GM19395 (cell line): ENCODE data around the gene PIK3R5.

Experiments
- ATAC-seq: cut with Tn5 transposase; IDR thresholded peaks from one replicate; pipeline ENCODE4 v1.9.1; 2021; ENCODE audit warnings: mild to moderate bottlenecking, moderate library complexity; ENCODE audit not compliant: unreplicated experiment

PIK3R5 gene

DNA sequence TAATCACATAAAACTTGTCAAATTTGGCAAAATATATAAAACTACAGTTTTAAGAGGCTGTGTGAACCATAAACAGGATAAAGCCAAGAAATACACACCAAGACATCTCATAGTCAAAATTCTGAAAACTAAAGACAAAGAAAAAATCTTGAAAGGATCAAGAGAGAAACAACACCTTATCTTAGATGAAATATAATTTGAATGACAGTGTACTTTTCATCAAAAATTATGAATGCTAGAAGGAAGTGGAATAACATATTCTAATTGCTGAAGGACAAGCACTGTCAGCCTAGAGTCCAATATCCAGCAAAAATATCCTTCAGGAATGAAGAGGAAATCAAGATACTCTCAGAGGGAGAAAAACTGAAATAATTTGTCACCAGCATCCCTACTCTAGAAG is 37.2 kb downstream of the PIK3R5 start:
- no peak for ATAC-seq

DNA sequence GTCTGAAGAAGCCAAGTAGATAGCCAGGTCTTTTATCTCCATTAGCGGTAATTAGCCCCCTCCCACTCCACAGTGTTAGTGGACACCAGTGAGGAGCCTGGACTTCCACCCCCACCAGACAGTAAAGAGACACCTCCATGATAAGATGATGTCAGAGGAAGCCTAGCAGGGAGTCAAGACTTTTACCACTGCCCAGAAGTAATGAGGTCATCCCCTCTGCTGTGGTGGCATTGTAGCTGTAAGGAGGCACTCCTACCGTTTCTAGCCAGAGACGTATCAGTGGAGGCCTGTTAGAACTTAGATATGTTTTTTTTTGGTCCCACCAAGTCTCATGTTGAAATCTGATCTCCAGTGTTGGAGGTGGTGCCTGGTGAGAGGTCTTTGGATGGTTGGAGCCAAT is 38.1 kb downstream of the PIK3R5 start:
- no peak for ATAC-seq

DNA sequence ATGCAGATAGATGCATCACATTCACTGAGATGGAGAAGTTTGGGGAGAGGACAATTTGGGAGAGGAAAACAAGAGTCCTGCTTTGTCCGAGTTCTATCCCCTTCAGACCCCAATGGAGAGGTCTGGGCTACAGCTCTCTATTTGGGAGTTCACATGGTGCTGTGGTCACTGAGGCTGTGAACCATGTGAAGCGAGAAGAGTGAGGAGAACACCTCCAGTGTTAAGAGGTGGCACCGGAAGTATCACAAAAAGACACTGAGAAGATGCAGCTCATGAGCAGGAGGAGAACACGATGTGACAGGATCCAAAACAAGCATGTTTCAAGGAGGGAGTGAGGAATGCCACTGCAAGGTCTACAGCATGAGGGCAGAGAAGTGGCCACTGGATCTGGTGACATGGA is 39.7 kb downstream of the PIK3R5 start:
- no peak for ATAC-seq

DNA sequence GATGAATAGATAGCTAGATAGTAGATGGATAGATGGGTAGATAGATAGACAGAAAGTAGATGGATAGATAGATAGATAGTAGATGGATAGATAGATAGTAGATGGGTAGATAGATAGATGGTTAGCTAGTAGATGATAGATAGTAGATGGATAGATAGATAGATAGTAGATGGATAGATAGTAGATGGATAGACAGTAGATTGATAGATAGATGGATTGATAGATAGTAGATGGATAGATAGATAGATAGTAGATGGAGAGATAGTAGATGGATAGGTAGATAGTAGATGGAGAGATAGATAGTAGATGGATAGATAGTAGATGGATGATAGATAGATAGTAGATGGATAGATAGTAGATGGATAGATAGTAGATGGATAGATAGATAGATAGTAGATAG is 40.4 kb downstream of the PIK3R5 start:
- no peak for ATAC-seq

DNA sequence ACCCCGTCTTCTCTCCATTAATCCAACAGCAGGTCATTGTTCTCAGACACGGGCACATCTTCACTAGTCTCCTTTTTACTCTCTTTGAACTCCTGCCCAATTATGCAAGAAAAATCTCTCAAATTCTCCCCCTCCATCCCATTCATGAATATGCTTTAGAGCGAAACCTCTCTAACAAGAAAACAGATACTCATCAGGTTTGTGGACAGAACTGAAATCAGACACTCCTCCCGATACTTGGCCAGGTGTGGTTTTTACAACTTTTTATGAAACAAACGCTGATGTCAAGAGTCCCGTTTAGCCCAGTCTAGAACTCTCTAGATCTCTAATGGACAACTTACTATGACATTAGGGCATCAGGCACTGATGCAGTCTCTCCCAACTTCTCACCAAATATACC is 40.9 kb downstream of the PIK3R5 start:
- ATAC-seq, result peak; percentile 85

DNA sequence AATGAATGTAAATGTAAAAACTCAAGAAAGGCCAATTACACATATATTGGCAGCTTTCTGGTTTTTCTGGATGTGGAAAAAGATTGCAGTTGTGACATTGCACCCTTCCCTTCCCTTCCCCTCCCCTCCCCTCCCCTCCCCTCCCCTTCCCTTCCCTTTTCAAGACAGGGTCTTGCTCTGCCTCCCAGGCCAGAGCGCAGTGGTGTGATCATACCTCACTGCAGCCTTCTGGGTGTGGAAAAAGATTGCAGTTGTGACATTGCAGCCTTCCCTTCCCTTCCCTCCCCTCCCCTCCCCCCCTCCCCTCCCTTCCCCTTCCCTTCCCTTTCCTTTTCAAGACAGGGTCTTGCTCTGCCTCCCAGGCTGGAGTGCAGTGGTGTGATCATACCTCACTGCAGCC is 41.7 kb downstream of the PIK3R5 start:
- no peak for ATAC-seq

DNA sequence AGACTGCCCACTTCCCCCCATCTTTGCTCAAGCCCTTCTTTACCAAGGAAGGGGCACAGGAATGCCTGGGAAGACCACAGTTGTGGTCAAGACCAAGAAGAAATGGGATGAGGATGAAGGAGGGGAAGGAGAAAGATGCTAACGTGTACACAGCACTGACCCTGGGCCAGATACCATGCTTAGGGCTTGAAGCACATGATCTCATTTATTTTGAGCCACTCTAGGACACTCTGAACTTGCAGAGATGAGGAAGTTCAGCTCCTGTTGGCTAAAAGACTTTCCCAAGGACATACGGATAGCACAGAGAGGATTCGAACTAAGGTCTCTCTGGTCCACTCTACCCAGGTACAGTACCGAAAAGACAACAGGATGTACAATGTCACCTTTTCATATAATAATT is 42.6 kb downstream of the PIK3R5 start:
- no peak for ATAC-seq

DNA sequence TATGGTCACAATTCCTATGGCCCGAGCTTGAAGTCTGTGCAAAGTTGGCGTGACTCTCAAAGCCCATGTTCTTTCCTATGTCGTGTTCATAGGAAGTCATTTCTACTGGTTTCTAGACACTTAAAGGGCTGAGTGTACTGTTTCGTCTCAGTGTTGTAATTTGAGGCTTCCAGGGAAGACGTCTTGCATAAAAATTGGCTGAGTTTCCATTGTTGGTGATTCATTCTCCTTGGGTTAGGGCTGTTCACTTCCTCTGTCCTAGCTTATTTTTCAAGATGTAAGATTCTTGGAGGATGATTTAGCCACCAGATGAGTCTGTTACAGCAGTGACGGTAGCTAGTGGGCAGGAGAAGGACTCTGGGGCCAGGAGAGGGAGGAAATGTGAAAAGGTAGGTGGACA is 43.1 kb downstream of the PIK3R5 start:
- ATAC-seq, result no peak

DNA sequence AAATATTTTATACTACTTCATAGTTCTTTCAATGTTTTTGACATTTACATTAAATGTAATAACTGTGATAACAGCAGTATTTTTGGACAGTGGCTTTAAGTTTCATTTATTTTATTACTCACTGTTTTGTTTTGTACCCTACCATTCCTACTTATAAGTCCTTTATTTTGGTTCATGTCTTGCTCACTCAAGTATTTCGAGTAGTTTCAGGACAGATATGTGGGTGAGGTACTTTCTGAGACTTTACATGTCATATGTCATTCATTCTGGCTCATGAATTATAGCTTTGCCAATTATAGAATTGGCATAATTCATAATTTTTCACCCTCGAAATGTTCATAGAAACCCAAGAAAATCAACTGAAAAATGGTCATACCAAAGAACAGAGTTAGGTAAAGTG is 44.4 kb downstream of the PIK3R5 start:
- no peak for ATAC-seq

DNA sequence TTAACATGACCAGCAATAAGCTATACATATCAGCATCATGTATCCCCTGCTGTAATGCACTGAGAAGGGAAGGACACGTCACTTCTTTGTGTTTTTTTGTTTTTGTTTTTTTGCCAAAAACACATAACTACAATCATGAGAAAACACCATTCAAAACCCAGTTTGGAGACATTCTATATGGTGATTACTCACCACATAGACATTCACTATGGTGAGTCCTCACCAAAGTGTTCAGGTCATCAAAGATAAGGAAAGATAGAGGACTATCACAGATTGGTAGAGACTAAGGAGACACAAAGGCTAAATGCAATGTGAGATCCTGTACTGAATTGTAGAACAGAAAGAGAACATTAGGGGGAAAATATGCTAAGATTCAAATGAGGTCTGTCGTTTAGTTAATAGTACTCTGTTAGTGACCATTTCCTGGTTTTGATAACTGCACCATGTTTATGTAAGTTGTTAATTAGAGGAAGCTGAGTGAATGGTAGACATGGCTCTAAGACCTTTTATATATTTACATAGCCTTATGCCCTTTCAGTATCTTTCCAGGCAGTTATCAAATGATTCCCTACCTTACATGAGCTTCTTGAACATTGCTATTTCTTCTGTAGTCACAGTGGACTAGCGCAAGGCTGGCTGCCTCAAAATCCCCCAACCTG is 46.6 kb downstream of the PIK3R5 start:
- no peak for ATAC-seq

DNA sequence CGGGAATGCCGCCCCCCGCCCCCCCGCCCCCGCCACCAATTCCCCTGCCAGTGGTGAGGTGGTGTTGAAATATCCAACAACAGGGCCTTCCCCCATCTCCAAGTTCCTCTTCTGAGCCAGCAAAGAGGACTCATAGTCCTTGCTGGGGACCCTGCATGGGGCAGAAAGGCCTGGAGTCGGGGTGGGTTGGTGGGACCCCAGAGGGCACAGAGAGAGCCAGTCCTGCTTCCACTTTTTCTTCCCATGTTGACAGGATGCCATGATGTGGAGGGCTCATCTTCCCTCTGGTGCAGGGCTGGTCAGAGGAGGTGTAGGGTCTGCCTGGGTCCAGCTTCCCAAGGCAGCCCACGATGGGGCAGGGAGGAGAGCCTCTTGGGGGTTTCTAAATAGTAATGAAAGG is 49.0 kb downstream of the PIK3R5 start:
- ATAC-seq, result no peak

DNA sequence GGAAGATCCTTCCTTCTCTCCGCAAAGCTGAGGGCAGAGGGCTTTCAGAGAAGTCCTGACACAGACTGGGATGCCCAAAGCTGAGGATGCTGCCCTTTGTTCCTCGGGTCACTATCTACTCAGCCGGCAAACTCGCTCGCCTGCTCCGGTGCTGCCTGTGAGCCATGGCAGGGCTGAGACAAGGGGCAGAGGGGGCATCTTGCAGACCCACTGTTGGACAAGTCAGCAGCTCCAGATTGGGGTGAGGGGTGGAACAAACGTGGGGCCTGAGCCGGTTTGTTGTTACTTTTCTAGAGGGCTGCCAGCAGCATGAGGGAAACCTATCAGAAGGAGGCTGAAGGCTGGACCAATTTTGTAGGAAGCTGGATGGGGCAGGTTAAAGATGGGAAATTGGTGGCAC is 51.0 kb downstream of the PIK3R5 start:
- ATAC-seq, result no peak

DNA sequence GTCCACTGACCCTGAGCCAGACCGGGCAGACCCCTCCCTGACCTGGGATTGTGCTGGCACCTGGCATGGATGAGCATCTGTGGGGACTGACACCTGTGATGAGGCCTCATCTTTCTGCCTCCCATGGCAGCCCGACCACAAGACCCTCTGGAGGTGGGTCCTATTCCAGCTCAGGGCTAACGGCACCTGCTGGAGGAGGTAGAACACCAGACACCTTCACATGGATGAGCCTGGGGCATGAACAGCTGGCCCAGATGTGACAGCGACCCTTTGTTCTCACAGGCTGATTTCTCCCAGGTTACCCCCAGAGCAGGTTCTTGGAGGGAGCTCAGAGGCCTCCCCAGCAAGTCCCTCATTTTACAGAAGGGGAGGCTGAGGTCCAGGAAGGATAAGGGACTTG is 51.6 kb downstream of the PIK3R5 start:
- ATAC-seq, result no peak

DNA sequence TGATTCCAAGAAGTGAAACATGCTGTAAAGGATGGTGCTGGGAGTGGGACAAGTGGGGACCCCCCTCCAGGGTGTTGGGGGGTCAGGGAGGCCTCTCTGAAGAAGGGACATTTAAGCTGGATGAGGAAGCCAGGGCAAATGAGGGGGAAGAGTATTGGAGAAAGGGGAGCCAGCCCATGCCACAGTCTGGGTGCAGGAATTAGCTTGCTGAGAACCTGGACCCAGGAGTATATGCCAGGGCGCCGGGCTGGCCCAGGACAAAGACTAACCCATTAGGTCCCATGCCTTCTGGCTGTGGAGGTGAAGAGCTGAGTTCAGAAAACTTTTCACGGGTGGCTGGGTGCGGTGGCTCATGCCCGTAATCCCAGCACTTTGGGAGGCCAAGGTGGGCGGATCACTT is 52.4 kb downstream of the PIK3R5 start:
- no peak for ATAC-seq

DNA sequence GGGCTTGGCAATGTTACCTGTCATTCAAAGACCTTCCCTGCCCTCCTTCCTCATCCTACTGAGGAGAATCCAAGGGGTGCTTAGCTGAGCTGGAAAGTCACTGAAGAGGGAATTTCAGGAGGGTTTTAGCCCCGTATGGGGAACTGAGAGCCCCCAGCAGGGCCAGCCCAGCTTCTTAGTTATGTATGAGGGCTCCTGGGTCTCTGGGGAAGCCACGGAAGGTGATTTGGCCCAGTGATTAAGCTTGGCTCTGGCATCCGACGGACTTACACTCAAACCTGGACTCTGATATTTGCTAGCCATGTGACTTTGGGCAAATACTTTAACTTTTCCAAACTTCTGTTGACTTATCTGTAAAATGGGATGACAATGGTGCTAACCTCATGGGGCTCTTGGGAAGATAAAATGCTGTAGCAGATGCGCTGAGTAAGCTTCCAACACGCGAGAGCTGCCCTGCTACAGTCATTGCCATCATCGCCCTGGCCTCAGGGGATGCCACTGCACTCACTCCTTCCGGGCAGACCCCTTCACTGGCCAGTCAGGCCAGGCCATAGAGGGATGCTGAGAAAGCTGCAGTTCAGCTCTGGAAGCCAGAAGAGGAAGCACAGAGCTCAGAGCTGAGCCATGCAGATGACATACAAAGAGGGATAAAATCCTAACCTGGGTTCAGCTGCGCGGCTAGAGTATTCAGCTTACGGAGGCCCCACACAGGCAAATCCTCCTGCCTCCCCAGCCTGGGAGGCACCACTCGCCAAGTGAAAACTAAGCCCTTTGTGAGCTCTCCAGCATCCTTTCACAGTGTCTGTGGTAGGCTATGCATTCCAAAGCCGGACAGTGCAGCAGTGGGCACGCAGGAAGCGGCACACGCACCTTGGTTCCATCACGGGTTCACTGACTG is 53.2 kb downstream of the PIK3R5 start:
- no peak for ATAC-seq

DNA sequence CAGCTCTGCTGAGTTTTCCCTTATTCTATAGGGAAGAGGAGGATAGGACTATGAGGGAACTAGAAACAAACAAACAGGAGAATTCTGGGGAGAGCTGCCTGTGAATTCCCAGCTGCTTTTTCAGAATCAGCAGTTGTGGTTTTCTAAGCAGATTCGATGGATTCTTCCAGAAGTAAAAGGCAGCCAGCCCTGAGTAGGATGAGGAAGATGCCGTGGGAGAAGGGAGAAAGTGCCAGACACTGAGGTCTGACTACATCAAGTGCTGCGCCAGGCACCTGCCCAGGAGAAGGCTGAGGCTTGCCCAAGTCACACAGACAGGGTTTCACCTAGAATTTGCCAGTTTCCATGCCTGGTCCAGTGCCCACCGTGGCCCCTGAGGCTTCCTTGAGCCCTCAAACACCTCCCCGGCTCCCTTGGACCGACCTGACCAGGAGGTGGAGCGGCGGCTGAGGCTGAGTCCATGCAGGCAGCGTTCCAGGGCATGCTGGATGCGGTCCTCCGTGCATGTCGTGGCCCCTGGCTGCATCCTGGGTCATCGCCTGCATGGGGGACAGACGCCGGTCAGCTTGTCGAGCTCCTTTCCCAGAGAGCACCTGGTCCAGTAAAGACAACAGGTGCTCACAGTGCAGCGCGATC is 54.4 kb downstream of the PIK3R5 start:
- ATAC-seq, result no peak

DNA sequence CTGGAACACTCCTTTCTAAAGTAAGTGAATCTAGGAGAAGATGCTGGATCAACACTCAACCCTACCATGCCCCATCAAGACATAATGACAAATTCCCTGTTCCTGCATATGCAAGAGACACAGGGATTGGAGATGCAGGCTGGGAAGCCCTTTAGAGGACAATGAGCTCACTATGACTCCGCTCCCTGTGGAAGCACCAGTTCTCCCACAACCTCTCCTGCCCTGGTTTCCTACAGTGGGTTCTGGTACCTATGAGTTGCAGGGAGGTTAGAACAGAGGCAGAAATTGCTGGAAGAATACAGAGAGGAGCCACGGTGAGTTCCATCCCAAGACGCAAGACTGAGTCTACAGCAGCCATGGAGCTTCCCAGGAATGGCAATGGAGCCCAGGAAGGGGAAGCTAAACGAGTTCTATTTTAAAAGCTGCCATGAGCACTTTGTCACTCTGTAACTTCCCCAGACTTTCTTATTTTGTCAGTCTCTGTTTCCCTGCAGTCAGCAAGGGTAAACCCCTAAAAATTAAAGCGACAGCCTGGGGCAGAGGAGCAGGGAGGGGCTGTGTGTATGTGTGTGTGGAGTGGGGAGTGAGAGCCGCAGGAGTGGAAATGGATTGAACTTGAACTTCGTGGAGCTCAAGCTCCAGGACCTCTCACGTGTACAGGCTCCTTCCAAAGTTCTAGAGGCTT is 55.8 kb downstream of the PIK3R5 start:
- ATAC-seq, result no peak

DNA sequence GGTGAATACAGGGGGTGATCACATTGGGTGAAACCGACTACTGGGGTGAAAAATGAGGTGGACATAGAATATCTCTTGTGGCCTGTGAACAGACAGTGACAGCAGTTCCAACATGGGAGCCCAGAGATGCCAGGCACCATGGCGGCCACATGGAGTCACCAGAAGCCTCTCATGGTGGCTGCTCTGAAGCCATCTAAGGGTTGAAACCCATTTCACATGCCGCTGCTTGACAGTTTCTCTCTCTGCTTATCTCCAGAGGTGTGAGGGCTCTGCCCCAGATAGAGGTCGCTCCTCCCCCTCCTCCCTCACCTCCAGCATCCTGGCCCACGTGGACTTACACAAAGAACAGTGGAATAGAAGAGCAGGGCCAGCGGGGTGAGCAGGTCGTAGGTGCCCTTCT is 60.2 kb downstream of the PIK3R5 start:
- ATAC-seq, result no peak

DNA sequence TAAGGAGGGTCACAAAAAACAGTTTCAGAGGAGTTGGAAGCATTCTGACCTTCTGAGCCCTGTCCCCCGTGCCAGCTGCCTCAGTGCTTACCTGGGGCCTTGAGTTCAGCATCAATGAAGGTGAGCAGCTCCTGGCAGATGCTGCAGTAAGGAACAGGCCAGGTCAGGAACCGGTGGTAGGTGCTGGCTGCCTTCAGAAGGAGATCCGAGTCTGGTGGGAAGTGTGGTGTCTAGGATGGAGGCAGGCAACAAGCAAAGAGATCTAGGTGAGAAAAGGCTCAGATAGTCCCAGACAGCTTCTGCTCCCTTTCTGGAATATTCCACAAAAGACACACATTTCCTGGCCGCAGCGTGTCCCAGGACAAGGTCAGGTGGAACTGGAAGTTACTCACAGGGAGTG is 60.8 kb downstream of the PIK3R5 start:
- no peak for ATAC-seq

DNA sequence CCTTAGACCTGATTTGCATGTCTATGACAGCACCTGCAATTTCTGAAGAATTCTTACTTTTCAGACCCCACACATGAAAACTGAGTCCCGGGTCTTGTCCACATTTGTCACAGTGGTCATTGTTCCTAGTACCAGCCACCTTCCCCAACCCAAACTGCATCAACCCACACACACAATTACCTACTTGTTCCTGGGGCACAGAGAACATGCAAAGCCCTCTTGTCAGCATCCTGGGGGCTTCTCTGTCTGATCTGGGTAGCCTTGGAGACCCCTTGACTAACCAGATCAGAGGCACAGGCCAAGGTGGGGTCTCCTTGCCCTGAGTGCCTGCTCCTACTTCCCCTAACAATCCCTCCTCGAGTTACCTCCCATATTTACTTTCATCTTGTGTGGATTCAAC is 61.3 kb downstream of the PIK3R5 start:
- ATAC-seq, result no peak
